GM23338 (cell line): Measurements from ENCODE around the gene CALY. TPM values are rescaled to one million over a fixed set of nuclear protein-coding genes. Genes with fewer than 3 reads are reported as not detected.

Experiments used
- ATAC-seq: fragments of 200-7000 bp; cut with Tn5 transposase; 3 replicates; pipeline ENCODE4 v1.9.1; 2020
- DNase-seq: peaks from one replicate; pipeline ENCODE4 v3.0.0-alpha.2; 2015; ENCODE audit warnings: low spot score
- H2AFZ ChIP-seq: fragments of 200-600 bp; sonication (generic); 2 replicates; pipeline ENCODE4 v1.8.0; 2016; ENCODE audit warnings: antibody characterized with exemption, mild to moderate bottlenecking, moderate library complexity
- H3F3A ChIP-seq: fragments of 200-600 bp; sonication (generic); replicated peaks from 2 replicates; pipeline ENCODE4 v1.8.0; 2017; ENCODE audit warnings: antibody characterized with exemption, mixed run types, low read depth
- H3K27ac ChIP-seq: fragments of 200-600 bp; sonication (generic); 2 replicates; pipeline ENCODE4 v1.6.1; 2016; ENCODE audit warnings: low read depth
- H3K27me3 ChIP-seq: fragments of 200-600 bp; sonication (generic); 2 replicates; pipeline ENCODE4 v1.8.0; 2016; ENCODE audit warnings: mild to moderate bottlenecking, mixed run types, moderate library complexity; ENCODE audit not compliant: insufficient read depth
- H3K36me3 ChIP-seq: fragments of 200-600 bp; sonication (generic); 2 replicates; pipeline ENCODE4 v1.8.0; 2016; ENCODE audit warnings: mild to moderate bottlenecking; ENCODE audit not compliant: insufficient read depth
- H3K4me1 ChIP-seq: fragments of 200-600 bp; sonication (generic); 2 replicates; pipeline ENCODE4 v1.8.0; 2016; ENCODE audit warnings: mild to moderate bottlenecking, moderate library complexity; ENCODE audit not compliant: insufficient read depth
- H3K4me2 ChIP-seq: fragments of 200-600 bp; sonication (generic); 2 replicates; pipeline ENCODE4 v1.7.1; 2017; ENCODE audit warnings: mixed run types
- H3K4me3 ChIP-seq: fragments of 200-600 bp; sonication (generic); 2 replicates; pipeline ENCODE4 v1.6.1; 2016; ENCODE audit warnings: mixed run types
- H3K79me2 ChIP-seq: fragments of 200-600 bp; sonication (generic); replicated peaks from 2 replicates; pipeline ENCODE4 v1.8.0; 2017; ENCODE audit warnings: mild to moderate bottlenecking; ENCODE audit not compliant: insufficient read depth
- H3K9me2 ChIP-seq: fragments of 200-600 bp; sonication (generic); 2 replicates; pipeline ENCODE4 v1.8.0; 2017; ENCODE audit not compliant: insufficient read depth
- H4K20me1 ChIP-seq: fragments of 200-600 bp; sonication (generic); replicated peaks from 2 replicates; pipeline ENCODE4 v1.8.0; 2017; ENCODE audit warnings: mild to moderate bottlenecking; ENCODE audit not compliant: insufficient read depth
- H3K27ac Mint-ChIP-seq: 2 replicates; pipeline ENCODE4 v1.8.0; 2020; ENCODE audit warnings: inconsistent platforms, mild to moderate bottlenecking, moderate library complexity, mixed read lengths
- H3K27me3 Mint-ChIP-seq: 3 replicates; pipeline ENCODE4 v1.8.0; 2022; ENCODE audit warnings: low read depth, mild to moderate bottlenecking, moderate library complexity, mixed read lengths, inconsistent platforms; ENCODE audit not compliant: insufficient read depth, poor library complexity
- H3K36me3 Mint-ChIP-seq: 3 replicates; pipeline ENCODE4 v1.8.0; 2021; ENCODE audit warnings: low read depth, mild to moderate bottlenecking, inconsistent platforms, moderate library complexity, mixed read lengths
- H3K4me1 Mint-ChIP-seq: 3 replicates; pipeline ENCODE4 v1.8.0; 2020; ENCODE audit warnings: mild to moderate bottlenecking, inconsistent platforms, mixed read lengths
- H3K4me3 Mint-ChIP-seq: 3 replicates; pipeline ENCODE4 v1.8.0; 2021; ENCODE audit warnings: moderate library complexity, mild to moderate bottlenecking, inconsistent platforms, mixed read lengths
- H3K9me3 Mint-ChIP-seq: 3 replicates; pipeline ENCODE4 v1.8.0; 2020; ENCODE audit warnings: moderate library complexity, mild to moderate bottlenecking, inconsistent platforms, mixed read lengths
- CREB1 ChIP-seq: fragments of 250-450 bp; sonication (Bioruptor Pico); IDR thresholded peaks from 2 replicates; pipeline ENCODE4 v1.5.0; 2020; ENCODE audit warnings: low read depth, mild to moderate bottlenecking, moderate library complexity
- CTCF ChIP-seq, 2 experiments: fragments of 200-600 bp in 1 of 2; sonication (generic) in 1 of 2; conservative IDR thresholded peaks; 2 replicates each; pipeline versions ENCODE4 v1.5.1 to v1.6.1; 2016 to 2017; ENCODE audit warnings: antibody characterized with exemption in 2 of 2, low read depth in 2 of 2, mild to moderate bottlenecking in 2 of 2, moderate library complexity in 1 of 2
- ETS1 ChIP-seq: IDR thresholded peaks from 2 replicates; pipeline ENCODE4 v1.6.1; 2016; ENCODE audit warnings: antibody characterized with exemption
- EZH2 ChIP-seq: fragments of 200-600 bp; sonication (generic); IDR thresholded peaks from one replicate; pipeline ENCODE4 v1.8.0; 2017; ENCODE audit warnings: antibody characterized with exemption, mild to moderate bottlenecking, low read depth; ENCODE audit not compliant: unreplicated experiment
- EZH2phosphoT487 ChIP-seq: fragments of 200-600 bp; sonication (generic); IDR thresholded peaks from one replicate; pipeline ENCODE4 v1.8.1; 2018; ENCODE audit warnings: antibody characterized with exemption; ENCODE audit not compliant: unreplicated experiment
- JUNB ChIP-seq: IDR thresholded peaks from one replicate; pipeline ENCODE4 v1.6.1; 2016; ENCODE audit warnings: antibody characterized with exemption; ENCODE audit not compliant: unreplicated experiment
- POLR2AphosphoS5 ChIP-seq: IDR thresholded peaks from 2 replicates; pipeline ENCODE4 v1.6.1; 2016; ENCODE audit warnings: antibody characterized with exemption, low read depth
- REST ChIP-seq: IDR thresholded peaks from one replicate; pipeline ENCODE4 v1.6.1; 2018; ENCODE audit warnings: antibody characterized with exemption; ENCODE audit not compliant: unreplicated experiment
- STAT1 ChIP-seq: IDR thresholded peaks from one replicate; pipeline ENCODE4 v1.6.1; 2016; ENCODE audit warnings: antibody characterized with exemption; ENCODE audit not compliant: unreplicated experiment
- ZNF114 ChIP-seq: fragments of 250-450 bp; sonication (Bioruptor Pico); IDR thresholded peaks from 2 replicates; pipeline ENCODE4 v1.5.0; 2020; ENCODE audit warnings: mild to moderate bottlenecking, moderate library complexity
- polyA plus RNA-seq: library from polyadenylated mRNA; unstranded; fragments of >200 nt; fragmentation: Nextera tagmentation; extraction: Ambion mirVana; gene quantifications from 2 replicates; pipeline ENCODE4 v1.2.1, GENCODE V29; 2016
- total RNA-seq: library from RNA; depleted of rRNA; stranded (reverse); fragments of >200 nt; shearing (Covaris generic); gene quantifications from 2 replicates; pipeline ENCODE4 v1.2.3, GENCODE V29; 2014

Gene CALY
- total and polyA plus RNA-seq, 2 experiments from 2014 or later, result 1.0 to 8.0 TPM

- TF ChIP-seq REST (no peak), STAT1 (no peak), ETS1 (no peak), EZH2phosphoT487 (no peak), JUNB (no peak), POLR2AphosphoS5 (no peak), EZH2 (no peak)
These were observed 652 bp upstream of the CALY start (continued) for GRCh38 chr10:133337370-133337725.

- Histone ChIP-seq H3K4me3 (peak overlapping the region; percentile 60; the same call in 1 of the 2 replicates), H3K36me3 (no peaks in the 10 kb centered on the region), H3F3A (0 out of 2 replicates have a peak, but pooled peaks cover 3% of the 10 kb centered on the region), H3K4me1 (no peaks in the 10 kb centered on the region), H2AFZ (no peak overlapping the region), H3K27me3 (peaks cover 59% of the 10 kb centered on the region), H3K79me2 (no peaks in the 10 kb centered on the region), H3K27ac (no peak overlapping the region), H3K4me2 (peak overlapping the region; percentile 80; the same call in 1 of the 2 replicates), H4K20me1 (no peaks in the 10 kb centered on the region), H3K9me2 (no peaks in the 10 kb centered on the region)
- no peak for TF ChIP-seq CTCF (conservative IDR thresholded peaks at IDR 0.05; ENCODE audit: low read depth in 2 of 2)
- no peak for TF ChIP-seq ZNF114 (CRISPR knock-in tag)
- TF ChIP-seq EZH2, result no peak
- no peak for TF ChIP-seq EZH2phosphoT487
- TF ChIP-seq JUNB, result no peak
- no peak for TF ChIP-seq CREB1
- TF ChIP-seq POLR2AphosphoS5, result no peak
- H3K4me1 Mint-ChIP-seq, result no peaks in the 10 kb centered on the region; the same call in 2 of the 3 replicates
- peaks cover 43% of the 10 kb centered on the region for H3K27me3 Mint-ChIP-seq
- ATAC-seq (peak; percentile 20), DNase-seq (no peak)
- H3K27ac Mint-ChIP-seq, result no peak overlapping the region
- H3K9me3 Mint-ChIP-seq, result peaks cover 17% of the 10 kb centered on the region
- no peak overlapping the region for H3K4me3 Mint-ChIP-seq
- H3K36me3 Mint-ChIP-seq, result no peaks in the 10 kb centered on the region; the same call in 1 of the 3 replicates
These were observed 549 bp downstream of the CALY start for GRCh38 chr10:133336118-133336576.
